ENCODE data around the gene USP24. TPM values are rescaled to one million over a fixed set of nuclear protein-coding genes. Genes with fewer than 3 reads are reported as not detected.

USP24 gene
- polyA plus RNA-seq, 1 donor: 38.4 TPM

- DNase-seq (ENCODE audit: low read depth): no peak
Measured at GRCh38 chr1:55067914-55068313, 147.2 kb downstream of the USP24 start.

GRCh38 chr1:55067022-55067778, 148.0 kb downstream of the USP24 start:
- no peak for DNase-seq (ENCODE audit: low read depth)

- no peak for DNase-seq (ENCODE audit: low read depth)
Measured at GRCh38 chr1:55065648-55066047, 149.5 kb downstream of the USP24 start.

GRCh38 chr1:55064861-55065263, 150.3 kb downstream of the USP24 start:
- no peak for DNase-seq (ENCODE audit: low read depth)

GRCh38 chr1:55064071-55064581, 151.0 kb downstream of the USP24 start:
- DNase-seq (ENCODE audit: low read depth): no peak

GRCh38 chr1:55063577-55063942, 151.6 kb downstream of the USP24 start:
- DNase-seq (ENCODE audit: low read depth): no peak

- DNase-seq (ENCODE audit: low read depth): no peak
Measured at GRCh38 chr1:55062801-55063576, 152.2 kb downstream of the USP24 start.

- DNase-seq (ENCODE audit: low read depth): no peak
Measured at GRCh38 chr1:55061706-55062321, 153.3 kb downstream of the USP24 start.

GRCh38 chr1:55061000-55061705, 154.0 kb downstream of the USP24 start:
- no peak for DNase-seq (ENCODE audit: low read depth)

- DNase-seq (ENCODE audit: low read depth): no peak
Measured at GRCh38 chr1:55060133-55060999, 154.8 kb downstream of the USP24 start.

GRCh38 chr1:55059302-55060132, 155.6 kb downstream of the USP24 start:
- DNase-seq (ENCODE audit: low read depth): no peak

- no peak for DNase-seq (ENCODE audit: low read depth)
Measured at GRCh38 chr1:55057956-55058298, 157.2 kb downstream of the USP24 start.

GRCh38 chr1:55057270-55057955, 157.8 kb downstream of the USP24 start:
- DNase-seq (ENCODE audit: low read depth): no peak

- DNase-seq (ENCODE audit: low read depth): no peak
Measured at GRCh38 chr1:55056632-55056992, 158.6 kb downstream of the USP24 start.

- no peak for DNase-seq (ENCODE audit: low read depth)
Measured at GRCh38 chr1:55055951-55056631, 159.1 kb downstream of the USP24 start.

- no peak for DNase-seq (ENCODE audit: low read depth)
Measured at GRCh38 chr1:55055084-55055882, 159.9 kb downstream of the USP24 start.

- no peak for DNase-seq (ENCODE audit: low read depth)
Measured at GRCh38 chr1:55054396-55054795, 160.8 kb downstream of the USP24 start.

All from forelimb muscle (tissue), 1 donor.